Effector CD8-positive, alpha-beta T cell (primary cell): Measurements from ENCODE around the gene IL4R.
"Not testable (repeated sequence)": the region's sequence is repeated elsewhere in the genome, so short reads cannot be mapped to it uniquely, and the experiment has no call there.

ENCODE experiments used
- DNase-seq: peaks from one replicate; lab custom pipeline; 2025; lab: John Stamatoyannopoulos, UW
- total RNA-seq, 4 experiments: gene quantifications; one replicate each; lab custom pipeline; 2026; lab: John Stamatoyannopoulos, UW

The IL4R gene
- total RNA-seq, result 168 to 609 (median 232) reads per million in 4 experiments

DNA sequence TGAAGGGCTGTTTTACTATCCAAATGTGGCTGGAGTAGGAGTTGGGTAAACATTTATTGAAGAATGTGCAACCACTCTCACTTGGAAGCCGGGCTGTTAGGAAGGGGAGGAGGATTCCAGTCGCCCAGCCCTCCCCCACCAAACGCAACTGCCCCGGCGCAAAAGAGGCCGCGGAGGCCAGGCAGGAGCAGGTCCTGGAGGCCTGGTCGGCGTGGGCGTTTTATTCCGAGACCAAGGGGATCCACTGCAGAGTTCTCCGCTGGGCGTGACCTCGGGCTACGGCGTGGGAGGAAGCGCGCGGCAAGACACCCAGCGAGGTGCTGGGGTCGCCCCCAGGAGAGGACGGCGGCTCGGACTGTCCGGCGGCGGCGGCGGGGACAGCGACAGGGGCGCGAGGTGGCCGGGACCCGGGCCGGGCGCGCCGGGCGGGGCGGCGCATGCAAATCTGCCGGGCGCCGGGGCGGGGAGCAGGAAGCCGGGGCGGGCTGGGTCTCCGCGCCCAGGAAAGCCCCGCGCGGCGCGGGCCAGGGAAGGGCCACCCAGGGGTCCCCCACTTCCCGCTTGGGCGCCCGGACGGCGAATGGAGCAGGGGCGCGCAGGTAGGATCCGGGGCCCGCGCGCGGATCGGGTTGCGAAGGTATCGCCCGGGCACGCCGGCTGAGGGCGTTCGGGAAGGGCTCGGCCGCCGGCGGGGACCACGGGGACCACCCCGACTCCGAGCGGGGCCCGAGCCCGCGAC is at the start of gene IL4R:
IL4R (plus strand) TSS at position 553 of the 739 bp plus-strand sequence. CDS start 26,230 bp downstream, outside the sequence.
- DNase-seq, result peak; percentile 38

DNA sequence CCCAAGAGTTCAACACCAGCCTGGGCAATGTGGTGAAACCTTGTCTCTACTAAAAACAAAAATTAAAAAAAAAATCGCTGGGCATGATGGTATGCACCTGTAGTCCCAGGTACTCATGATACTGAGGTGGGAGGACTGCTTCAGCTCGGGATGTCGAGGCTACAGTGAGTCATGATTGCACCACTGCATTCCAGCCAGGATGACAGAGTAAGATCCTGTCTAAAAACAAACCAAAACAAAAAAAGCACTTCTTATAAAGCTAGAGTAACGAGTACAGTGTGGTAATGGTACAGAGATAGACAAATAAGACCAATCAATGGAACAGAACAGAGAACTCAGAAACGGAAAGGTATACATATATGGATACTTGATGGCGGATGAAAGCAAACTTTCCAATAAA is 49.6 kb upstream of the IL4R start:
- no peak for DNase-seq

DNA sequence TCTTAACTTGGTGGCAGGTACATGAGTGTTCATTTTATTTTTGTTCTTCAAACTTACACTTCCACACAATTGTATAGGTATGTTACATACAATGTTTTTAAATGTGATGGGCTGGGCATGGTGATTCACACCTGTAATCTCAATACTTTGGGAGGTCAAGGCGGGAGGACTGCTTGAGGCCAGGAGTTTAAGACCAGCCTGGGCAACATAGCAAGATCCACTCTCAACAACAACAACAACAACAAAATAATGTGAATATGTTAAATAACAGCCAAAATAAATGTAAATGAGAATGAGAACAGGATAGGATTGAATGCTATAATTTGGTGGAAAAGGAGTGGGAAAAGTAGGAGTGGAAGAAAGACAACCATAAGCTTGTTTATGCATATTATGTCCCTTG is 47.8 kb upstream of the IL4R start:
- DNase-seq, result no peak

DNA sequence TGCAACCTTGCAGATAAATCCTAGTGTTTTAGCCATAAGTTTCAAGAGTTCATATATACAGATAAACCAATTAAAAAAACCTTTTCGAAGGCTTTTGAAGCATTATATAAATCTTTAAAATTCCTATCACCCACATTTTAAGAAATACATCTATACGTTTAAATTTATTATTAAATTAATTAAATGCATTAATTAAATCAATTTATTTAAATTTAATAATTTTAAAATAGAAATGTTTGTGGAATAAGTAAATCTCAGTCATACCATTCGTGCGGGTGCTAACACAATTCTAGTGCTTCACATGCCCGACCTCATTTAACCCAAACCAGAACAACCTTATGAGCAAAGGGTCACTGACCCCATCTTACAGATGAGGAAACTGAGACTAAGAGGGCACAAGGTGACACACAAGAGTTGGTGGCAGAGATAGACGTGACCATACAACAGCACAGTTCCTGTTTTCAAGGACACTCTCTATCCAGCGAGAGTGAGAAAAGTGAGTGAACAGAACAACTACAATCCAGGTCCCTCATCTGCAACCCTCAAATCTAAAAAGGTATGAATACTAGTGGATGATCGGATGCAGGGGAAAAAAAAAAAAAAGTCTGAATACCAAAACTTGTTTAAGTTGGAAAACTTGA is 46.6 kb upstream of the IL4R start:
- DNase-seq, result no peak

DNA sequence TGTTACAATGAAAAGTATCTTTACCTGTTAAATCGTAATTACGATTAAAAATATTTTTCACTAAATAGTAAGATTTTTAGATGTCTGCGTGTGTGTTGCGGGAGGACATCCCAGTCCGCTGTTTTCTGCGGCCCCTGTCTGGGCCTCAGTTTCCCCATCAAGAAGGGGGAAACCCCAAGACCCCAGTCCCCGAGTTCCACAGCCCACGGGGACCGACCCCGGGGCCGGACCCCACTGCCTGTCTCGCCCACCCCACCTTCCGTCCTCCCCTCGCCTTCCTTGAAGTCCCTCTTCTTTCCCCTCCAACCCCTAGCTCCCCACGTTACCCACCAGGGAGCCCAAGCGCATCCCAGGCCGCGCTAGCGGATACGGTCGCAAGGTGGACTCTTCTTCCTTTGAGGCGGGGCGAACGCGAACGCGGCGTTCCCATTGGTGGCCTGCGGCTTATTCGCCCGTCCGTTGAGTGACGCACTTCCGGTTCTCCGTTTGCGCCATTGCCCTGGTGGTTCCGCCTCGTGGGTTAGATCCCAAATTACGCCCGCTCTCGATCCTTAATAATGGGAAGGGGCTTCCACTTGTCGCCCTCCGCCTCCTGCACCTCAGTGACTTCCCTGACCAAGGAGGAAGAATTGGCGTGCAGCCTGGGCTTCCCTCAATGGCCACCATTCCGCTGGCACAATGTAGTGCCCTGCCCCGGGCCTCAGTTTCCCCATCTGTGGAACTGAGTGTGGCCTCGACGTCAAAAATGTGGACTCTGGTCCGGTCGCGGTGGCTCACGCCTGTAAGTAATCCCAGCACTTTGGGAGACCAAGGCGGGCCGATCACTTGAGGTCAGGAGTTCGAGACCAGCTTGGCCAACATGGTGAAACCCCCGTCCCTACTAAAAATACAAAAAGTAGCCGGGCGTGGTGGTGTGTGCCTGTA is 45.1 kb upstream of the IL4R start, which contains the start of gene NSMCE1:
NSMCE1 (minus strand) TSS at position 397 of the 924 bp plus-strand sequence. CDS start 11,202 bp downstream, outside the sequence.
- peak; percentile 92 for DNase-seq

DNA sequence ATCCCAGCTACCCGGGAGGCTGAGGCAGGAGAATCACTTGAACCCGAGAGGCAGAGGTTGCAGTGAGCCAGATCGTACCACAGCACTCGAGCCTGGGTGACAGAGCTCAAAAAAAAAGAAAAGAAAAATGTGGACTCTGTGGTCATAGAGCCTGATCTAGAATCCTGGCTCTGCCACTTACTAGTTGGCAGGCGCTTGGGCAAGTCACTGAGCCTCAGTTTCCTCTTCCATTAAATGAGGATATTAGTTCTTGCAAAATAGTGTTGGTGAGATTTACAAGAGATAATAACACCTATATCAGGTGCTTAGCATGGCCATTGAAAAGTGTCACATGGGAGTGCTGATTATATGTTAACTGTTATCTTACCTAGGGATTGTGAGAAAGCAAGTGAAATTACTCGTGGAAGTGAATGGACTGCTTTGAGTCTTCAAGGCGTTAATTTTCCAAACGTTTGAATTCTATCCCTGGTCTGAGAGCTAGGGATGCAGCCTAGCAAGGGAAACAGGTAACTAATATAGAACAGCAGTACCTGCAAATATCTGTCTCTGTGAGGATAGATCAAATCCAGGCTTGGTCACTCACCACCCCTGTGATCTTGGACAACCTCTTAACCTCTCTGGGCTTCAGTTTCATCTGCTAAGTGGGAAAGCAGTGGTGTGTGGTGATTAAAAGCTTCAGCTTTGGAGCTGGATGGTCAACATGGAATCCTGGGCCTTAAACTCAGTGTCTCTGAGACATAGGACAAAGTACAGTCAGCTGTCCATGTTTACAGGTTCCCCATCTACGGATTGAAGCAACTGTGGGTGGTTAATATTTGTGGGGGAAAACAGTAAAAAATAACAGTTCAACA is 44.2 kb upstream of the IL4R start:
- DNase-seq, result no peak

DNA sequence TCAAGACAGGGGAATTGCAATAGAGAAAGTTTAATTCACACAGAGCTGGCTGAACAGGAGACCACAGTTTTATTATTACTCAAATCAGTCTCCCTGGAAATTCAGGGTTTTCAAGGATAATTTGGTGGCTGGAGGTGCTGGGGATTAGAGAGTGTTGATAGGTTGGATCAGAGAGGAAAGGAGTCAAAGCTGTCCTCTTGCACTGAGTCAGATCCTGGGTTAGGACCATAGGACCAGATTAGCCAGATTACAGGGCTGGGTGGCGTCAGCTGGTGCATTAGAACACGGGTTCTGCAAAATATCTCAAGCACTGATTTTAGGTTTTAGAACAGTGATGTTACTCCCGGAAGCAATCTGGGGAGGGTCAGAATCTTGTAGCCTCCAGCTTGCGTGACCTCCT is 43.4 kb upstream of the IL4R start:
- DNase-seq, result no peak

DNA sequence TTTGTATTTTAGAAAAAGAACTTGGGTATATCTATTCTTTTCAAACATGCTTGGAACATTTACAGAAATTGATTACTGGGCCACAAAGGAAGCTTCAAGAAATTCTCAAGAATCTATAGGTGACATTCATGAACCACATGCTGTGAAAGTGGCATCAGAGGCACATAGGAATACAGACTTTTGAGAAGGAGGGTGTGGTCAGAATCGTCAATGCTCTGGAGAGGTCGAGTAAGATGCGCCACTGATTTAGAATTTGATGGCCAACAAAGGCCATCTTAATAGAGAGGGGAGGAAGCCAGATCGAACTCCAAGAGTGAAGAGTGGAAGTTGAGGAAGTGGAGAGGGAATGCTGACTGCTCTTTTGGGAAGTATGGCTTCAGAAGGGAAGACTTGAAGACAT is 41.7 kb upstream of the IL4R start:
- no peak for DNase-seq

DNA sequence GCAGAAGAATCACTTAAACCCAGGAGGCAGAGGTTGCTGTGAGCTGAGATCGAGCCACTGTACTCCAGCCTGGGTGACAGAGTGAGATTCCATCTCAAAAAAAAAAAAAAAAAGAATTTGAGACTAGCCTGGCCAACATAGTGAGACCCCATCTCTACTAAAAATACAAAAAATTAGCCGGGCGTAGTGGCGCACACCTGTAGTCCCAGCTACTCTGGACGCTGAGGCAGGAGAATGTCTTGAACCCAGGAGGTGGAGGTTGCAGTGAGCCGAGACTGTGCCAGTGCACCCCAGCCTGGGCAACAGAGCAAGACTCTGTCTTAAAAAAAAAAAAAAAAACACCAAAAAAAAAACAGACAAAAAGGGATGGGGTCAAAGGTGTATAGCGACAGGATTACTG is 41.1 kb upstream of the IL4R start:
- not testable (repeated sequence) for DNase-seq

DNA sequence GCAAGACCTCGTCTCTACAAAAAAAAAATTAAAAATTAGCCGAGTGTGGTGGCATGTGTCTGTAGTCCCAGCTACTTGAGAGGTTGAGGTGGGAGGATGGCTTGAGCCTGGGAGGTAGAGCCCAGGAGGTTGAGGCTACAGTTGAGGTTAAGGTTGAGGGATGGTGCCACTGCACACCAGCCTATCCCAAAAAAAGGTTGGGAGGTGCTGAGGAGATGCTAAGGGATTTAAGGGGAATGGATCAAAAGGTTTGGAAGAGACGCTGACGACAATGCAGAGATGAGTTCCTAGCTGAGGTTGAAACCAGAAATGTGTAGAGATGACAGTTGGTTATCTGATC is 40.5 kb upstream of the IL4R start:
- DNase-seq, result no peak

DNA sequence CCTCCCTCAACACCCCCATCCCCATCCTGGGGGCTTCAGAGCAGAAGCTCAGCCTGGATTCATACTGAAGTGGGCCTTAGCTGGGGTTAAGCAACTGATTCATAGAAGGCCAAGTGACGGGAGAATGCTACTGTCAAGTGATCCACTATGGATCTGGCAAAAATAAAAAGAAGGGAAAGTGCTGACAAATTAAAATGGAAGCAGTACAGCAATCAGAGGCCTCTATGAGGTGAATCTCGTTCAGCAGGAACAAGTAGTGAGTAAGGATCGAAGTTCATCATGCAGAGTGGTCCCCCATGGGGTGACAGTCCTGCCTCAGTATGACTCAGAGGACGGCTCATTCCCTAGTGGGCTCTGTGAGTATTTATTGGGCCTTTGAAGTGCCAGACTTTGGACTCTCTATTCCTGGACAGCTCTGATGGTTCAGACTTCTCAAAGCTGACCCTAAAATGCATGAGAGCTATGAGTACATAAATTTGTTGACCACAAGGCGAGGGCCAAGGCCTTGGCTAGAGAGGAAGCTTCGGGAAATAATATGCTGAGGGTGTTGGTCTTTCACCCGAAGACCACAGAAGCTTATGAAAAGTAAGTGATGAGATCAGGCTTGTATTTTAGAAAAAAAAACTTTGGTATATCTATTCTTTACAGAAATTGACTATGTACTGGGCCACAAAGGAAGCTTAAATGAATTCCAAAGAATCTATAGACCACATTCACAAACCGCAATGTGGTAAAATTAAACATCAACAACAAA is 39.9 kb upstream of the IL4R start:
- DNase-seq, result no peak

DNA sequence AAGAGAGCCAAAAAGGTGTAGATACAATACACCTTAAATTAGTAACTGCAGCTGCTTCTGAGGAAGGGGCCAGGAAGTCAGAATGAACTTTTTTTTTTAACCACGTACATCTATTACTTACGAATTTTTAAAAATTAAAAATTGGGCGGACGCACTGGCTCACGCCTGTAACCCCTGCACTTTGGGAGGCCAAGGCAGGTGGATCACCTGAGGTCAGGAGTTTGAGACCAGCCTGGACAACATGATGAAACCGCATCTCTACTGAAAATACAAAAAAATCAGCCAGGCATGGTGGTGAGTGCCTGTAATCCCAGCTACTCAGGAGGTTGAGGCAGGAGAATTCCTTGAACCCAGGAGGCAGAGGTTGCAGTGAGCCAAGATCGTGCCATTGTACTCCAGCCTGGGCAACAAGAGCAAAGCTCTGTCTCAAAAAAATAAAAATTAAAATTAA is 39.3 kb upstream of the IL4R start:
- not testable (repeated sequence) for DNase-seq

DNA sequence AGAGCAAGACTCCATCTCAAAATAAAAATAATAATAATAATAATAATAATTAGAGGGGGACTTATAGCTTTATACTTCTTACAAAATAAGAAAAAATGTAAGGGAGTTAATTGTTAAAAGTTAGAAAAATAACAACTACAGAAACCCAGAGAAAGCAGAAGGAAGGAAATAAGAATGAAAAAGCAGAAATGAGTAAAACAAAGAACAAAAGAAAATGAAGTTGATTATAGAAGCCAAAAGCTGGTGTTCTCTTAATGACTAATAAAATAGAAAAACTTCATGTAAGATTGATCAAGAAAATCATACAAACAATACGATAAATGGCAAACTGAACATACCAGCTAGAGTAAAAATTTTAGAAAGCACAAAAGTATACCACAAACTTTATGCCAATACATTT is 38.4 kb upstream of the IL4R start:
- DNase-seq, result no peak

DNA sequence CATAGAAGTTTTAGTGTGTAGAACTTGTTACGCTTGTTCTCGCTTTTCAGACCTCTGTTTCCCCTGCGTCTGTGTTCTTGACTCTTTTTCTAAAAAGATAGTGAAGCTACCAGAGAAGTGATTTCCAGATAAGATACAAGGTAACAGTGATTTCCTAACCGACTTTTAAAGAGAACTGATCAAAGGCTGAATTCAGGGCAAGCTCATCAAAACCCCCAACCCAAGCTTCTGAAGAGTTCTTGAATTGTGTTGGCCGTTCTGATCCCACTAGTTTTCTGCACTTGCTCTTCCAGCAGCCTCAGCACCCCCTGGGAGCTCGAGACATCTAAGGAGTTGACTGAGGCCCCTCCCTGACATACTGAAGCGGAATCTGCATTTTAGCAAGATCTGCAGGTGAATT is 32.5 kb upstream of the IL4R start:
- no peak for DNase-seq

DNA sequence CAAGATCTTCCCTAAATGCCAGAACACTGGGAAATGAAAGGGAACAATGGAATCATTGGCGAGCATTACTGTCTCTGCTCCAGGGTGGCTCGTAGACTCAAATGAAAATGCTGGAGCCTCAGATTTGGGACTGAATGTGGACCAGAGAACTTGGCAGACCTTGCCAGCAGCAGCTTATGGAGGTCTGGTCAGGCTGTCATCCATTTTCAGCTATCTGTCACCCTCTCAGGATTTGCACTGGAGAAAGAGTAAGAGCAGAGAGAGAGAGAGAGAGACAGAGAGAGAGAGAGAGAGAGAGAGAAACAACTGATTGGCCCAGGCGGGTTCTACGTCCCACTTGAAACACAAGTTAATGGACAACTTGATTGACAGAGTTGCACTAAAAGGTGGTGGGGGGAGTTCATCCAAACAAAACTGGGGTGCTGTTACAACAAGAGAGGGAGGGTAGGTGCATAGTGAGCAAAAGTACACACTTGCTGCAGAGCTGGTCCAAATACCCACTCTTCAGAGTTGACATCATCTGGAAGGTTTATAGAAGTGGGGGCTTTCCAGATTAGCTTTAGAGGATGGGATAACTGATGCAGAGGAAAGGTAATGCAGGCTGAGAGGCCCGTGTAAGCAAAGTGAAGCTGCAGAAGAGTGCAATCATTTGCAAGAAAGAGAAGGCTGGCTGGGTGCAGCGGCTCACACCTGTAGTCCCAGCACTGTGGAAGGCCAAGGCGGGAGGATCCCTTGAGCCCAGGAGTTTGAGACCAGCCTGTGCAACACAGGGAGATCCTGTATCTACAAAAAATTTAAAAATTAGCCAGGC is 28.7 kb upstream of the IL4R start:
- DNase-seq, result no peak

DNA sequence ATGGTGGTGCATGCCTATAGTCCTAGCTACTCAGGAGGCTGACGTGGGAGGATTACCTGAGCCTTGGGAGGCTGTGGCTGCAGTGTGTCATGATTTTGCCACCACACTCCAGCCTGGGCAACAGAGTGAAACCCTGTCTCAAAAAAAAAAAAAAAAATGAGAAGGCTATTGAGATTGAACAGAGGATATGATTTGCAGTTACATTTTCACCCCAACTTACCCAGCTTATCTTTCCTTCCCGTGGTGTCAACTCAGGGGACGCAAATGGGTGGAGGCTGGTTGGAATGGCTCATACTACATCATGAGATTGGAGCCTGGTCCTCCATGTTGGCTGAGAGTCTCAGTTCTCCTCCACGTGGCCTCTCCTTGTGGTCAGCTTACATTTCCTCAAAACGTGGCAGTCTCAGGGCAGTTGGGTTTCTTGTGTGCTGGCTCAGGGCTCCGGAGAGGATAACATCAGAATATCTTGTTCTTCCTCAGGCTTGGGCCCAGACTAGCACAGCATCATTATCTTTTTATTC is 28.0 kb upstream of the IL4R start:
- no peak for DNase-seq

DNA sequence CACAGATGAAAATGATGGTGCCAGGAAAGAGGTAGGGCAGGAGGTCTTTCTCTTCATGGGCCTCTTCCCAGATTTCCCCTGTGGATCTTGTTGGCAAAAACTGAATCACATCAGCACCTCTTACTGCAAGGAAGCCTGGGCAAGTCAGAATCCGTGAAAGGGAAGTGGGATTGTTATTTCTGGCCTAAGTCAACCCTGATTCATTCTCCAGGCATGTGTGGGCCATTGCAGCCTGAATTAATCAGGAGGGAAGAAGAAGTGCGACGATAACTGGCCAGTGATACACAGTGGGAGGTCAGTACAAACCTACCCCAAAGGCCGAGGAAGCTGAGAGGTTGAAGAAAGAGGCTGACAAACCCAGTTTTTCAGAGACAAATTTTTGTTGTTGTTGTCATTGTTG is 27.3 kb upstream of the IL4R start:
- no peak for DNase-seq

DNA sequence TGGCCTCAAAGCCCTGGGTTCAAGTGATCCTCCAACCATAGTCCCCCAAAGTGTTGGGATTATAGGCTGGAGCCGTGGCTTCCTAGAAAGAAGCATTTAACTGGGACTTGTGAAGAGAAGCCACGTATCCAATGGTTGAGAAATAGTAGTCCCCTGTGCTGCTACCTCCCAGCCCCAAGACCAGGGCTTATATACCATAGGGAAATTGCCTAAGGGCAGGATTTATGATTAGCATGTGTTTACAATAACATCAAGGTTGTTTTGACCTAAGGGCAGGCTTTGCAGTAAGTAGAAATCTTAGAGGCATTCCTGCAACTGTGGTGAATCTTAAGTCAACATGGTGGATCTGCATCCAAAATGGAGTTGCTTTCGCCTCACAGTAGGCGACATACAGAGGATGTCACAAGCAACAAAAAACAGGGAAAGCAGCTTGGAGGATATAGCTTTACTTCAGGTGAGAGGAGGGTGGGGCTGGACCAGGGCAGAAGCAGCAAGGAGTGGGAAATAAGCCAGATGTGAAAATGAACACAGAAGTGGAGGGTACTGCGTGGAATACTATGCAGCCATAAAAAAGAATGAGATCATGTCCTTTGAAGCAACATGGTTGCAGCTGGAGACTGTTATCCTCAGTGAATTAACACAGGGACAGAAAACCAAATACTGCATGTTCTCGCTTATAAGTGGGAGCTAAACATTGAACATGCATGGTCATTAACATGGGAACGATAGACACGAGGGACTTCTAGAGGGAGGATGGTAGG is 26.5 kb upstream of the IL4R start:
- no peak for DNase-seq

DNA sequence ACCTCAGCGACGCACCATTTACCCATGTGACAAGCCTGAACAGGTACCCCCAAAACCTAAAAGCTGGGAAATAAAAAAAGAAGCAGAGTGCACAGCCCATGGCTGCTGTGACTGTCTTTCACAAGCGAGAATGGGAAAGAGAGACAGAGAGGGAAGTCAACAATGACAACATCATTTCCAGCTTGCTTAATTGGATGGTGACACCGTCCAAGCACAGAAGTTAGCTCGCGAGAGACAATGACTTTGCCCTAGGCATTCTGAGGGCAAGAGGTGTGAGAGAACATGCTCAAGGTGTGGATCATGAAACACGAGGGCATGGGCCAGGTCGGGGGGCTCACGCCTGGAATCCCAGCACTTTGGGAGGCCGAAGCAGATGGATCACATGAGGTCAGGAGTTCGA is 25.9 kb upstream of the IL4R start:
- DNase-seq, result no peak
